MV-4-11 (cell line): ENCODE results near the gene THEM4.
"Not testable (repeated sequence)": the region's sequence is repeated elsewhere in the genome, so short reads cannot be mapped to it uniquely, and the experiment has no call there.

ENCODE experiments used
- DNase-seq: peaks from one replicate; lab custom pipeline; 2025; lab: John Stamatoyannopoulos, UW

Gene THEM4

GRCh38 chr1:151934048-151934493, 24.8 kb upstream of the THEM4 start:
- peak; percentile 61 for DNase-seq

GRCh38 chr1:151924691-151925587, 15.6 kb upstream of the THEM4 start:
- DNase-seq = no peak

GRCh38 chr1:151923422-151923821, 14.1 kb upstream of the THEM4 start:
- no peak for DNase-seq

DNA sequence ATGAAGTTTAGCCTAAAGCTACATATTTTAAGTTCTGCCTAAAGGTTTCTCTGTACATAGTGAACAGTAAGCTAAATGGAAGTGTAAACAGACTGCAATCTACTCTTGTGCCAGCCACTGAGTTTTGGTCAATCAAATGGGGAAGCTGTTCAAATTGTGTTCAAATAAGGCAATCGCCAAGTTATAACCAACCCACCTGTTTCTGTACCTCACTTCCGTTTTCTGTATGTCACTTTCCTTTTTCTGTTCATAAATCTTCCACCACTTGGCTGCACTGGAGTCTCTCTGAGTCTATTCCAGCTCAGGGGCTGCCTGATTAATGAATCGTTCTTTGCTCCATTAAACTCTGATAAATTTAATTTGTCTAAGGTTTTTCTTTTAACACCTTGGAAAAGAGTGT, 10.8 kb upstream of the THEM4 start:
- peak; percentile 82 for DNase-seq

DNA sequence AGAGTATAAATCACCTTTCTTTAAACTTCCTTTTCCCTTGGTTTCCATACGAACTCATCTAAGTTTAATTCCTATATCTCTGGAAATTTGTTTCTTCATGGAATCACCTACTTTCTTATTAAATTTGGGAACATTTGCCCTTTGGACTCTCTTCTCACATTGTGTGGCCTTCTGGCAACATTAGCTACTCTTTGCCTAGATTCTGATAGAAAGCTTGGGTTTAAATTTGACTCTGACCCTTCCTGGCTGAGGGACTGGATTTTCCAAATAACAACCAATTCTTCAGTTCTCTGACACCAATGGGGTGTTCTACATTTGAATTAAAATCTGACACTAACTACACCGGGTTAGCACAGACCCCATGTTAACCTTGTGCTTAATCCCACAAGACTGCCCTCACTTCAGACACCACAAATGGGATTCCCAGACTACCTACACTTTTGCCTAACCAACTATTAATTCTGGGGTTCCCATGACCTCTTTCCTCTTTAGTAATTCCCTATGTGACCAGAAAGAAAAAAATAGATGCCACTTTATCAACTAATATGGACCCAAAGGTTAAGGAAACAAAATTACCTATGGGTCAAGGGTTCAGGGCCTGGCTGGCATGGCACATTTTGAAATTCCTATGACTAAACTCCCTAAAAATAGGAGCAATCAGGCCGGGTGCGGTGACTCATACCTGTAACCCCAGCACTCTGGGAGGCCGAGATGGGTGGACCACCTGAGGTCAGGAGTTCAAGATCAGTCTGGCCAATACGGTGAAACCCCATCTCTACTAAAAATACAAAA, 9.7 kb upstream of the THEM4 start:
- DNase-seq = no peak

- no peak for DNase-seq
Measured at GRCh38 chr1:151918156-151918555, 8.8 kb upstream of the THEM4 start.

DNA sequence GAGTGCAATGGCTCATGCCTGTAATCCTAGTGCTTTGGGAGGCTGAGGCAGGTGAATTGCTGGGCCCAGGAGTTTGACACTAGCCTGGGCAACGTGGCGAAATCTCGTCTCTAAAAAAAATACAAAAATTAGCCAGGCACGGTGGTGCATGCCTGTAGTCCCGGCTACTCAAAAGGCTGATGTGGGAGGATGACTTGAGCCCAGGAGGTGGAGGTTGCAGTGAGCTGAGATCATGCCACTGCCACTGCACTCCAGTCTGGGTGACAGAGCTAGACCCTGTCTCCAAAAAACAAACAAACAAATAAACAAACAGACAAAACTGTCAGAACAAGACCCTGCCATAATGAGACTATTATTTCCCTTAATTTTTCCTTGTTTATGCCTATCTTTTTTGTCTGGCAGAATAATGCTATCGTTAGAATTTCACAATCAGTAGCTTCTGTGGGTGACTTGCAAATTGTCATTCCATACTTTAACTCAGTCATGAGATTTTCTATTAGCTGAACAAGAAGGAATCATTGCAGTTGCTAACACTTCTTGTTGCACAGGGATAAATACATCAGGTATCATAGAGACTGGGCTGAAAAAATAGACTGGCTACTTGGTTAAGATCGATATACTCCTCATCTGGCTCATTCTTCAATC, 7.5 kb upstream of the THEM4 start:
- no peak for DNase-seq

GRCh38 chr1:151915061-151915686, 5.9 kb upstream of the THEM4 start:
- DNase-seq = no peak

- no peak for DNase-seq
Measured at GRCh38 chr1:151914076-151914475, 4.8 kb upstream of the THEM4 start.

GRCh38 chr1:151912973-151913372, 3.7 kb upstream of the THEM4 start:
- no peak for DNase-seq

DNA sequence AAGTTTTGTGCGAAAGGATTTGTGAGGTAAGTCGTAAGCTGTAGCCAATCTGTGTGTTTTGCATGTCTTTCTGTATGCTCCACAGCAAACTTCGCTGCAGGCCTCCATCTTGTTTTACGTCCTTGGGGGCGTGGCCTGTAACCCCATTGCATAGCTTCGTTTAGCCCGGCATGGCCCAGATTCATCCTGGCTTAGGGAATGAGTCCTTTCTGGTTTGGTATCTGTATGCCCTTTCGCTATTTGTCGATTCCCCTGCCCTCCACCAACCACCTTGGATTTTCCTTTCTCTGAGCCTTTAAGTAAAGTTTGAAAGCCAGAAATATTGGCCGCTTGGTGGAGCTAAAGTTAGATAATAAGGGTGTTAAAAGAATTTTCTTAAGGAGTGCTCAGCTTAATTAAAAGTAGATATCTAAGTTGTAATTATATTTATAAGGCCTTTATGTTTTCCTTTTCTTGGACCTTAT, 1.1 kb downstream of the THEM4 start:
- peak; percentile 22 for DNase-seq

DNA sequence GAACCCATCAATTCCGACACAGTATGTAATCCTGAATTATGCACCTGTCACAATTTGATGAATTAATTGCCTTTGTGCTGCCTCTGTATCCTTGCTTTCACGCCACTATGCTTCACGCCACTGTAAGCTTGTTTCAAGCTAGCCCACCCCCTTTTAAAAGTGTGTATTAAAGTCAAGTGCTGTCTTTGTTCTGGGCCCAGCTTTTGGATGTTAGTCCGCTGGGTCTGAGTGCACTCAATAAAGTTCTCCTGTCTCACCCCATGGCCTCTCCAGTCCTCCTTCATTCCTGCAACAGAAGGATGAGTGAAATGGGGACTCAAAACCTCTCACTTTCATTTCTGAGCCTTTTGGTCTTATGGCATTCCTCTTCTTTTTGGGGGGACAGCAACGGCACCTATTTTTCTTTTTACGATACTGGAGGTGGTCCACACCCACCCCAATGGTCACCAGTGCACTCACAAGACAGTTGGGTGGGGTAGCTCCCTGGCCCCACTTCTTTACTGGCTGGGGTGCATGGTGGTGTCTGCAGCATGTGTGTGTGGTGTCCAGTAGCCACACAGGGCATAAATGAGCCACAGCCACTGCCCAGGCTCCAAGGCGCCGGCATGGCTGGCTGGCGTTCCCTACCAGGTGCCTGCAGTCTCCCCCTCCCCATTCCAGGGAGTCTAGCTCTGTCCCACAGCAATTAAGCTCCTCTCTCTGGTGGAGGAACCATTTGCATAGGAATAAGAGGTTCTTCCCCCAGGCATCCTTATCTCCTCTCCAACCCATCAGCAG, 1.8 kb downstream of the THEM4 start:
- no peak for DNase-seq

GRCh38 chr1:151906324-151906645, 3.0 kb downstream of the THEM4 start:
- not testable (repeated sequence) for DNase-seq

- DNase-seq = not testable (repeated sequence)
Measured at GRCh38 chr1:151905443-151906323, 3.6 kb downstream of the THEM4 start.

- DNase-seq = no peak
Measured at GRCh38 chr1:151905070-151905442, 4.3 kb downstream of the THEM4 start.

GRCh38 chr1:151902858-151903257, 6.5 kb downstream of the THEM4 start:
- DNase-seq = no peak

DNA sequence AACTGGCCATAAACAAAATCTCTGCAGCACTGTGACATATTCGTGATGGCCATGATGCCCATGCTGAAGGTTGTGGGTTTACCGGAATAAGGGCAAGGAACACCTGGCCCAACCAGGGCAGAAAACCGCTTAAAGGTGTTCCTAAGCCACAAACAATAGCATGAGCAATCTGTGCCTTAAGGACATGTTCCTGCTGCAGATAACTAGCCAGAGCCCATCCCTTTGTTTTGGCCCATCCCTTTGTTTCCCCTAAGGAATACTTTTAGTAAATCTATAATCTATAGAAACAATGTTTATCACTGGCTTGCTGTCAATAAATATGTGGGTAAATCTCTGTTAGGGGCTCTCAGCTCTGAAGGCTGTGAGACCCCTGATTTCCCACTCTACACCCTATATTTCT, 8.5 kb downstream of the THEM4 start:
- DNase-seq = not testable (repeated sequence)

DNA sequence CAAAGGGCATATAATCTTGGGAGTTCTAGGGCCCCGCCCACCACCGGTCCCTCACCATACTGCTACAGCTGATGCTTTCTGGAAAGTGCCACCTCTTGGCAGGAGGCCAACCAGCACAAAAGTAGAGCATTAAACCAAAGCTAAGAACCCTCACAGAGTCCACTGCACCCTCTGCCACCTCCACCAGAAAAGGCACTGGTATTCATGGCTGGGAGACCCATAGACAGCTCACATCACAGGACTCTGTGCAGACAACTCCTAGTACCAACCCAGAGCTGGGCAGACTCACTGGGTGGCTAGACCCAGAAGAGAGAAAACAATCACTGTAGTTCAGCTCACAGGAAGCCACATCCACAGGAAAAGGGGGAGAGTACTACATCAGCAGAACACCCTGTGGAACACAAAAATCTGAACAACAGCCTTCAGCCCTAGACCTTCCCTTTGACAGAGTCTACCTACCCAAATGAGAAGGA, 10.8 kb downstream of the THEM4 start:
- no peak for DNase-seq

DNA sequence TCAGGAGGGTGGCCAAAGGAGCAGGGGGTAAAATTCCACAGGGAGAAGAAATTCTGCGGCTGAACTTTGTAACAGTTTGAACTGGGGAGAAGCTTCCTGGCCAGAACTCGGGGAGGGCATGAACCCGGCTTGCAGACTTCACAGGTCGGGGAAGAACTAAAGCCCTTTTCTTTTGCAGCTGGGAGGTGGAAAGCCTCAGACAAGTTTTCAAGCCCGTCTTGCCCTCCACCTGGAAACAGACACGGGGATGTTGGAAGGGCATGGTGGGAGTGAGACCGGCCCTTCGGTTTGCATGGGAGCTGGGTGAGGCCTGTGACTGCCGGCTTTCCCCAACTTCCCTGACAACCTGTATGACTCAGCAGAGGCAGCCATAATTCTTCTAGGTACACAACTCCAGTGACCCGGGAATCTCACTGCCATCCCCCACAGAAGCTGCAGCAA, 11.3 kb downstream of the THEM4 start:
- no peak for DNase-seq
